HCT116 (cell line): ENCODE results near the gene FCHO2. TPM values are rescaled to one million over a fixed set of nuclear protein-coding genes. Genes with fewer than 3 reads are reported as not detected.

Source experiments
- ATAC-seq: fragments of 200-7000 bp; cut with Tn5 transposase; 2 replicates; pipeline ENCODE4 v1.9.1; 2020; ENCODE audit warnings: mild to moderate bottlenecking, moderate library complexity
- BruUV-seq: library from RNA; stranded (reverse); fragments of 400-500 nt; replicated peaks from 2 replicates; lab custom pipeline; 2021; lab: Mats Ljungman, UMichigan
- CTCF ChIA-PET: fragments of 300-600 bp; sonication (Branson Sonifier 250); formaldehyde crosslinking; loops from one replicate; lab custom pipeline; 2021; ENCODE audit warnings: antibody characterized with exemption; lab: Charles Lee
- POLR2A ChIA-PET: fragments of 300-600, 350-600 bp; sonication (Branson Sonifier 250); formaldehyde crosslinking; loops from one replicate; lab custom pipeline; 2021; ENCODE audit warnings: antibody characterized with exemption; lab: Charles Lee
- RAD21 ChIA-PET, 2 experiments: fragments of 300-600 bp; sonication (Branson Sonifier 250); formaldehyde crosslinking; loops; one replicate each; lab custom pipeline; 2023; ENCODE audit warnings: low total read pairs in 2 of 2; ENCODE audit not compliant: uncharacterized antibody in 2 of 2, unreplicated experiment in 2 of 2, low non-redundant PET in 1 of 2; lab: Charles Lee
- DNase-seq: peaks from one replicate; pipeline ENCODE4 v3.0.0-alpha.2; 2010; ENCODE audit warnings: low read depth, low spot score
- H2AFZ ChIP-seq: fragments of 200-600 bp; shearing (Covaris generic), sonication (generic); 2 replicates; pipeline ENCODE4 v1.6.1; 2017; ENCODE audit warnings: low read depth, mixed run types, mixed read lengths, antibody characterized with exemption, low read length; ENCODE audit not compliant: poor library complexity, severe bottlenecking
- H3K27ac ChIP-seq: 2 replicates; pipeline ENCODE4 v1.5.1; 2012; ENCODE audit warnings: low read depth, low read length
- H3K27me3 ChIP-seq: fragments of 200-600 bp; sonication (generic); 2 replicates; pipeline ENCODE4 v1.6.1; 2016; ENCODE audit warnings: mixed run types, low read length, mixed read lengths; ENCODE audit not compliant: insufficient read depth
- H3K36me3 ChIP-seq, 2 experiments: fragments of 200-500 bp in 1 of 2; fragments of 200-600 bp in 1 of 2; sonication (Bioruptor generic) in 1 of 2; sonication (generic) in 1 of 2; 2 replicates each; pipeline versions ENCODE4 v1.5.1 to v1.6.1; 2014 to 2016; ENCODE audit warnings: low read length in 2 of 2, inconsistent platforms in 1 of 2, mixed read lengths in 1 of 2, mixed run types in 1 of 2; ENCODE audit not compliant: insufficient read depth in 2 of 2, control insufficient read depth in 1 of 2
- H3K4me1 ChIP-seq, 2 experiments: fragments of 200-600 bp in 1 of 2; sonication (generic) in 1 of 2; 2 replicates each; pipeline versions ENCODE4 v1.5.1 to v1.6.1; 2012 to 2017; ENCODE audit warnings: low read length in 2 of 2, inconsistent platforms in 1 of 2, mild to moderate bottlenecking in 1 of 2, mixed read lengths in 1 of 2, mixed run types in 1 of 2, moderate library complexity in 1 of 2; ENCODE audit not compliant: insufficient read depth in 2 of 2, control insufficient read depth in 1 of 2
- H3K4me2 ChIP-seq: fragments of 200-600 bp; sonication (generic); 2 replicates; pipeline ENCODE4 v1.6.1; 2017; ENCODE audit warnings: mixed run types, low read length, mixed read lengths
- H3K4me3 ChIP-seq, 2 experiments: fragments of 200-600 bp in 1 of 2; sonication (generic) in 1 of 2; replicated peaks in 1 of 2; 2 replicates each; pipeline ENCODE4 v1.5.1; 2011 to 2016; ENCODE audit warnings: low read length in 2 of 2, control low read depth in 1 of 2, low read depth in 1 of 2, mild to moderate bottlenecking in 1 of 2, mixed read lengths in 1 of 2, mixed run types in 1 of 2
- H3K79me2 ChIP-seq: fragments of 200-600 bp; sonication (generic); 2 replicates; pipeline ENCODE4 v1.6.1; 2017; ENCODE audit warnings: mild to moderate bottlenecking, mixed run types, low read length, moderate library complexity, mixed read lengths; ENCODE audit not compliant: insufficient read depth
- H3K9ac ChIP-seq: fragments of 200-600 bp; sonication (generic); 2 replicates; pipeline ENCODE4 v1.6.1; 2016; ENCODE audit warnings: low read length, mixed read lengths
- H3K9me2 ChIP-seq: fragments of 200-600 bp; sonication (generic), shearing (Covaris generic); 2 replicates; pipeline ENCODE4 v1.6.1; 2017; ENCODE audit warnings: mixed run types, mild to moderate bottlenecking, moderate library complexity; ENCODE audit not compliant: insufficient read depth
- H3K9me3 ChIP-seq, 2 experiments: fragments of 200-500 bp in 1 of 2; fragments of 200-600 bp in 1 of 2; sonication (Bioruptor generic) in 1 of 2; sonication (generic) in 1 of 2; 2 replicates each; pipeline ENCODE4 v1.6.1; 2014 to 2017; ENCODE audit warnings: low read length in 2 of 2, mixed read lengths in 2 of 2, inconsistent platforms in 1 of 2, low read depth in 1 of 2, mild to moderate bottlenecking in 1 of 2, mixed run types in 1 of 2, moderate library complexity in 1 of 2; ENCODE audit not compliant: control insufficient read depth in 1 of 2, insufficient read depth in 1 of 2
- H4K20me1 ChIP-seq: fragments of 200-600 bp; sonication (generic), shearing (Covaris generic); 2 replicates; pipeline ENCODE4 v1.6.1; 2017; ENCODE audit warnings: mixed run types, mild to moderate bottlenecking, moderate library complexity; ENCODE audit not compliant: insufficient read depth
- ATF3 ChIP-seq: IDR thresholded peaks from 2 replicates; pipeline ENCODE4 v1.6.1; 2012
- CTCF ChIP-seq, 3 experiments: fragments of 200-600 bp in 1 of 3; sonication (generic) in 1 of 3; IDR thresholded peaks in 2 of 3; conservative IDR thresholded peaks in 1 of 3; 2 replicates each; pipeline ENCODE4 v1.5.1; 2012 to 2017; ENCODE audit warnings: low read depth in 2 of 3, low read length in 2 of 3, antibody characterized with exemption in 1 of 3, borderline replicate concordance in 1 of 3, control low read depth in 1 of 3, mild to moderate bottlenecking in 1 of 3, mixed read lengths in 1 of 3, mixed run types in 1 of 3, moderate library complexity in 1 of 3; ENCODE audit not compliant: insufficient read depth in 1 of 3
- EZH2 ChIP-seq: fragments of 200-600 bp; sonication (generic); IDR thresholded peaks from 2 replicates; pipeline ENCODE4 v1.6.1; 2017; ENCODE audit warnings: antibody characterized with exemption, mixed run types
- RAD21 ChIP-seq: IDR thresholded peaks from 2 replicates; pipeline ENCODE4 v1.6.1; 2012; ENCODE audit warnings: low read depth, mild to moderate bottlenecking
- REST ChIP-seq: IDR thresholded peaks from 2 replicates; pipeline ENCODE4 v1.6.1; 2012; ENCODE audit warnings: low read depth
- SIN3A ChIP-seq: IDR thresholded peaks from 2 replicates; pipeline ENCODE4 v1.6.1; 2012; ENCODE audit warnings: low read depth
- SP1 ChIP-seq: IDR thresholded peaks from 2 replicates; pipeline ENCODE4 v1.6.1; 2012; ENCODE audit warnings: low read depth
- SRF ChIP-seq: IDR thresholded peaks from 2 replicates; pipeline ENCODE4 v1.6.1; 2012; ENCODE audit warnings: low read depth
- TCF7L2 ChIP-seq: IDR thresholded peaks from 2 replicates; pipeline ENCODE4 v1.7.0; 2011; ENCODE audit warnings: borderline replicate concordance, inconsistent platforms; ENCODE audit not compliant: insufficient read depth, insufficient read length; ENCODE audit errors: extremely low read depth
- ZBTB33 ChIP-seq: IDR thresholded peaks from 2 replicates; pipeline ENCODE4 v1.6.1; 2011; ENCODE audit warnings: mild to moderate bottlenecking, low read length, moderate library complexity; ENCODE audit not compliant: insufficient replicate concordance; ENCODE audit errors: extremely low read depth
- ZFX ChIP-seq: fragments of 450-650 bp; IDR thresholded peaks from 2 replicates; pipeline ENCODE4 v1.6.1; 2017
- ZNF274 ChIP-seq: fragments of 200-500 bp; sonication (Bioruptor generic); IDR thresholded peaks from 2 replicates; pipeline ENCODE4 v1.6.1; 2014; ENCODE audit warnings: mild to moderate bottlenecking, low read depth, low read length, inconsistent platforms
- intact Hi-C: fragments of 100-400 bp; cut with micrococcal nuclease; formaldehyde crosslinking; loops from 2 replicates; pipeline ENCODE4 v1.10.0; 2022
- total RNA-seq: library from RNA; stranded (reverse); gene quantifications from one replicate; pipeline ENCODE4 v1.2.1, GENCODE V29; 2021; ENCODE audit not compliant: unreplicated experiment

Gene FCHO2
- total RNA-seq, 1 experiment from 2014 or later, result 18.7 TPM

GRCh38 chr5:73103870-73104299 is 148.0 kb downstream of the FCHO2 start:
- ChIA-PET CTCF (no interaction called here), POLR2A (no interaction called here)

More at GRCh38 chr5:73103870-73104299, 148.0 kb downstream of the FCHO2 start:
- intact Hi-C loops, result no loop called here
- Histone ChIP-seq H3K9me3 (peaks cover 0 to 4% of the 10 kb centered on the region in 2 experiments; a peak in 1 of 4 replicates), H3K9me2 (no peaks in the 10 kb centered on the region), H3K27me3 (no peaks in the 10 kb centered on the region), H3K4me2 (no peak overlapping the region), H3K9ac (no peak overlapping the region), H2AFZ (no peak overlapping the region), H3K79me2 (no peaks in the 10 kb centered on the region), H3K4me1 (no peaks in the 10 kb centered on the region), H3K36me3 (no peaks in the 10 kb centered on the region), H4K20me1 (no peaks in the 10 kb centered on the region), H3K27ac (no peak overlapping the region), H3K4me3 (no peak overlapping the region)
- DNase-seq, result no peak
- no peak for ATAC-seq
- BruUV-seq, result no TSS peak
- RAD21 ChIA-PET, result no interaction called here
- no peak for TF ChIP-seq RAD21
- TF ChIP-seq SRF, result no peak
- no peak for TF ChIP-seq SP1
- TF ChIP-seq REST, result no peak
- TF ChIP-seq EZH2, result no peak
- TF ChIP-seq ZBTB33, result no peak
- TF ChIP-seq ZNF274, result no peak
- TF ChIP-seq ZFX, result no peak
- no peak for TF ChIP-seq ATF3
- no peak for TF ChIP-seq CTCF (IDR thresholded peaks at IDR 0.05 in 2 of 3, conservative IDR thresholded peaks at IDR 0.05 in 1 of 3; ENCODE audit: borderline replicate concordance in 1 of 3, insufficient read depth in 1 of 3, low read depth in 2 of 3, low read length in 2 of 3)
- no peak for TF ChIP-seq TCF7L2
- TF ChIP-seq SIN3A, result no peak
